Skeletal muscle tissue (tissue), 4 donors: ENCODE data around the gene PDIA2. TPM values are rescaled to one million over a fixed set of nuclear protein-coding genes. Genes with fewer than 3 reads are reported as not detected.
"Not testable (repeated sequence)": the region's sequence is repeated elsewhere in the genome, so short reads cannot be mapped to it uniquely, and the experiment has no call there.

Experiments
- H3K27ac ChIP-seq: one replicate; pipeline ENCODE4 v1.7.0; 2013; ENCODE audit warnings: mild to moderate bottlenecking, low read depth, low read length, inconsistent platforms
- H3K27me3 ChIP-seq, 3 donors: one replicate each; pipeline ENCODE4 v1.7.0; 2013; ENCODE audit warnings: low read length in 3 of 3; ENCODE audit not compliant: control insufficient read depth in 3 of 3, insufficient read depth in 3 of 3
- H3K36me3 ChIP-seq, 3 donors: one replicate each; pipeline ENCODE4 v1.7.0; 2013; ENCODE audit warnings: low read length in 3 of 3; ENCODE audit not compliant: control insufficient read depth in 3 of 3, insufficient read depth in 3 of 3
- H3K4me1 ChIP-seq, 3 donors: one replicate each; pipeline ENCODE4 v1.7.0; 2013; ENCODE audit warnings: low read length in 3 of 3, mild to moderate bottlenecking in 3 of 3; ENCODE audit not compliant: control insufficient read depth in 3 of 3, insufficient read depth in 3 of 3
- H3K4me3 ChIP-seq, 3 donors: one replicate each; pipeline ENCODE4 v1.7.0; 2013; ENCODE audit warnings: low read length in 3 of 3
- H3K9ac ChIP-seq, 3 donors: one replicate each; pipeline ENCODE4 v1.7.0; 2013; ENCODE audit warnings: low read length in 3 of 3, mild to moderate bottlenecking in 3 of 3, moderate library complexity in 2 of 3, low read depth in 1 of 3
- H3K9me3 ChIP-seq, 3 donors: one replicate each; pipeline ENCODE4 v1.7.0; 2013; ENCODE audit warnings: low read length in 3 of 3; ENCODE audit not compliant: control insufficient read depth in 3 of 3
- total RNA-seq: library from RNA; depleted of rRNA; stranded (reverse); fragments of >200 nt; gene quantifications from one replicate; pipeline ENCODE4 v1.2.3, GENCODE V29; 2014
- donor health status: Osteomylitis.

The PDIA2 gene
- total RNA-seq, 1 donor from 2014 or later = under 0.01 TPM

DNA sequence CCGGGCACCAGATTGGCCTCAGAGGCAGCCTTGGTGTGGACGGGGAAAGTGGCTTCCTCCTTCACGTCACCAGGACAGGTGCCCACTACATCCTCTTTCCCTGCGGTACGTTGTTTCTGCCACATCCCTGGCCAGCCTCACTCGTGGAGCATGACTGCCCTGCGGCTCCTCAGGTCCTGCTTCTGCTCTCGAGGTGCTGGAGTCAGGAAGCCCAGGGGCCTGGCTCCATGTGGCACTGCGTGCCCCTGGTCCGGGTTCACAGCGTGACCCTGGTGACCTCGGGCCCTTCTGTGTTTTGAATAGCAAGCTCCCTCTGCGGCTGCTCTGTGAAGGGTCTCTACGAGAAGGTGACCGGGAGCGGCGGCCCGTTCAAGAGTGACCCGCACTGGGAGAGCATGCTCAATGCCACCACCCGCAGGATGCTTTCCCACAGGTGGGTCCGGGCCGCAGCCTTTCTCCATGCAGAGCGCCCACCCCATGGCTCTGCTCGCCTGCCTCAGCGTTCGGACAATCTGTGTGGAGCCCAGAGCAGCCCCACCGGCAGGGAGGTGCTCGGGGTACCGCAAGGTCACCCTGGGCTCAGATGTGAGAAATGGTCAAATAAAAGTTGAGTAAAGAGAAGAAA lies 20.7 kb upstream of the PDIA2 start:
- Histone ChIP-seq H3K9me3 (no peaks in the 10 kb centered on the region), H3K4me1 (peaks cover 3 to 9% (median 8%) of the 10 kb centered on the region in 3 donors), H3K36me3 (peaks cover 49 to 60% (median 51%) of the 10 kb centered on the region in 3 donors), H3K27ac (no peak overlapping the region), H3K9ac (no peak overlapping the region), H3K4me3 (no peak overlapping the region), H3K27me3 (no peaks in the 10 kb centered on the region)

DNA sequence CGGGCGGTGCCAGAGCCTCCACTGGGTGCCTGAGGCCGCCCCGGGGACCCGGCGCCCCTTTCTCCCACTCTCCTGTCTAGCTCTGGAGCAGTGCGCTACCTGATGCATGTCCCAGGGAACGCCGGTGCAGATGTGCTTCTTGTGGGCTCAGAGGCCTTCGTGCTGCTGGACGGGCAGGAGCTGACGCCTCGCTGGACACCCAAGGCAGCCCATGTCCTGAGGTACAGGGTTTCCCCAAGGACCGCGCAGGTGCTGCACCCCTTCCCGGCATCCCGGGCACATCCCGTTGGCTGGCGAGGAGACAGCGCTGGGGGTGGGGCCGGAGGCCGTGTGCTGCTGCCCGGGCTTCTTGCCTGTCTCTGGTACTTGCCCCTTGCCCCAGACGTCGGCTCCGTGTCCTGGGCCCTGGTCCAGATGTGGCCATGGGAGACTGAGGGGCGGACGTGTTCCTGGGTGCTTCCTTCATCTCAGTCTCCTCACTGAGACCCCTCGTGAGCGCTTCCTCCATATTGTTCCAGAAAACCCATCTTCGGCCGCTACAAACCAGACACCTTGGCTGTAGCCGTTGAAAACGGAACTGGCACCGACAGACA lies 19.7 kb upstream of the PDIA2 start:
- Histone ChIP-seq H3K27me3 (no peaks in the 10 kb centered on the region), H3K9ac (no peak overlapping the region), H3K27ac (no peak overlapping the region), H3K36me3 (peaks cover 49 to 60% (median 51%) of the 10 kb centered on the region in 3 donors), H3K4me1 (peaks cover 3 to 9% (median 8%) of the 10 kb centered on the region in 3 donors), H3K9me3 (no peaks in the 10 kb centered on the region), H3K4me3 (no peak overlapping the region)

- no peaks in the 10 kb centered on the region for H3K27me3 ChIP-seq
- H3K4me3 ChIP-seq = no peak overlapping the region
- H3K9me3 ChIP-seq = no peaks in the 10 kb centered on the region
- peaks cover 3 to 9% (median 8%) of the 10 kb centered on the region in 3 donors for H3K4me1 ChIP-seq
- H3K9ac ChIP-seq = no peak overlapping the region
- peaks cover 49 to 60% (median 51%) of the 10 kb centered on the region in 3 donors for H3K36me3 ChIP-seq
- H3K27ac ChIP-seq = no peak overlapping the region
Observed at GRCh38 chr16:263944-264343, 19.0 kb upstream of the PDIA2 start.

GRCh38 chr16:264440-264951 lies 18.5 kb upstream of the PDIA2 start:
- Histone ChIP-seq H3K27me3 (no peaks in the 10 kb centered on the region), H3K9me3 (no peaks in the 10 kb centered on the region)

GRCh38 chr16:265002-265529 lies 17.9 kb upstream of the PDIA2 start:
- peaks cover 39 to 57% (median 46%) of the 10 kb centered on the region in 3 donors for H3K36me3 ChIP-seq
- no peak overlapping the region for H3K27ac ChIP-seq
- H3K4me3 ChIP-seq = no peak overlapping the region
- H3K9ac ChIP-seq = no peak overlapping the region
- peaks cover 3 to 9% (median 8%) of the 10 kb centered on the region in 3 donors for H3K4me1 ChIP-seq
- H3K9me3 ChIP-seq = no peaks in the 10 kb centered on the region
- no peaks in the 10 kb centered on the region for H3K27me3 ChIP-seq

More at GRCh38 chr16:264440-264951, 18.5 kb upstream of the PDIA2 start:
- Histone ChIP-seq H3K9ac (no peak overlapping the region), H3K27ac (no peak overlapping the region), H3K4me3 (no peak overlapping the region), H3K4me1 (peaks cover 3 to 9% (median 8%) of the 10 kb centered on the region in 3 donors), H3K36me3 (peaks cover 44 to 60% (median 51%) of the 10 kb centered on the region in 3 donors)

DNA sequence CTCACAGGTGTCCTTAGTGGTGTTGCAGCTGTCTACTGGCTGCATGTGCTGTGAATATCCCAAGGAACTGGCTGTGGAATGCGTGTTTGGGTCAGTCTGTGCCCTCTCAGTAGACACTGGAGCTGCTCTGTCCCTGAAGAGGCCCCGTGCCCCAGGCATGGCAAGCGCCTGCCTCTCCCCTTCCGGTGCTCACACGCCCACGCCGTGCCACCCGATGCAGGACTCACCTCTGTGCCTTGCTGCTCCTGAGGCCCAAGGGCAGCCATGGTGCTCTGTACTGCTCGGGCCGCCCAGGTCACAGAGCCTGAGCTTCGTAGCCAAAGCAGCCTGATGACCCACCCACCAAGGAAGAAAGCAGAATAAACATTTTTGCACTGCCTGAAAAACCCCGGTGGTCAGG lies 17.3 kb upstream of the PDIA2 start:
- Histone ChIP-seq H3K4me1 (peaks cover 3 to 9% (median 8%) of the 10 kb centered on the region in 3 donors), H3K27me3 (peaks cover 0 to 3% (median 0%) of the 10 kb centered on the region in 3 donors), H3K9ac (peak overlapping the region in 1 of 3 donors; percentile 50), H3K27ac (no peak overlapping the region), H3K4me3 (no peak overlapping the region), H3K36me3 (peaks cover 35 to 50% (median 40%) of the 10 kb centered on the region in 3 donors), H3K9me3 (no peaks in the 10 kb centered on the region)

- no peak overlapping the region for H3K27ac ChIP-seq
- peaks cover 27 to 42% (median 35%) of the 10 kb centered on the region in 3 donors for H3K36me3 ChIP-seq
- peaks cover 3 to 9% (median 8%) of the 10 kb centered on the region in 3 donors for H3K4me1 ChIP-seq
- no peaks in the 10 kb centered on the region for H3K9me3 ChIP-seq
- peaks cover 0 to 7% (median 0%) of the 10 kb centered on the region in 3 donors for H3K27me3 ChIP-seq
- no peak overlapping the region for H3K4me3 ChIP-seq
- H3K9ac ChIP-seq = peak overlapping the region in 1 of 3 donors; percentile 50
Observed at GRCh38 chr16:266258-267164, 16.5 kb upstream of the PDIA2 start.

GRCh38 chr16:267562-267961 lies 15.4 kb upstream of the PDIA2 start:
- H3K9me3 ChIP-seq, H3K4me1 ChIP-seq, H3K27ac ChIP-seq, H3K9ac ChIP-seq, H3K4me3 ChIP-seq, H3K27me3 ChIP-seq: not testable (repeated sequence)
- peaks cover 20 to 32% (median 24%) of the 10 kb centered on the region in 3 donors for H3K36me3 ChIP-seq

DNA sequence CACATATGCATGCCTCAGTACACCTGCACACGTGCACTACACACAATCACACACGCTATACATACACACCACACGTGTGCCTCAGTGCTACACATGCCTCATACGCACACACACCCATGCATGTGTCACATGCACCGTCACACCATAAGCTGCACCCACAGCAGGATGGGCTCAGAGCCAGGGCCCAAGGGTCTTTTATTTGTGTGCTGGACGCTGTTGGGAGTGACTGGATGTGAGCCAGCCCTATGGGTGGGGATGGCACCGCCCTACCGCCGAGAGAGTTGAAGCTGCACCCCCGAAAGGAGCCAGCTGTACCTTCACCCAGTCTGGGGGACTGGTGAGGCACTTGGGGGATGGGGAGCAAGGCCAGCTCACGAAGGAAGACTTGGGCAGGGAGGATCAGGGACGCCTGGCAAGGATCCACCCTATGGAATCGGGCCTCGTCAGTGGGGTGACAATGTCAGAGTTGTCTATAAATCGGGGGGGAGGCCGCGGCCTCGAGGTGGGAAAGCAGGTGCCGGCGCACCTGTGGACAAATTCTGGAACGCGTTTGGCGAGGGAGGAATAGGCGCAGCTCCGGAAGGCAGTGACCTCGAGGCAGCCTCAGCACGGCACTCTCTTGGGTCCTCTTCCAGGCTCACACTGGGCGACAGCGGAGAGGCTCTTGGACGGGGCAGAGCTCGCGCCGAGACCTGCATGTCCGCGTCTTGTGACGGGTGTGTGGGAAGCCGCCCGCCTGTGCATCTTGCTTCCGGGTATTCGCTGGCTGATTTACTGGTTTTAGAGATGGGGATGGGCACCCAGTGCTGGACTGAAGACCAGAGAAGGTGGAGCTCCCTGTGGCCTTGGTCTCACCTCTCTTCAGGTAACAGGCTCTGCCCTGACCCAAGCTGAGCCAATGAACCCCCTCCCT lies 14.6 kb upstream of the PDIA2 start:
- H3K4me3 ChIP-seq = no peak overlapping the region
- no peaks in the 10 kb centered on the region for H3K9me3 ChIP-seq
- H3K4me1 ChIP-seq = peaks cover 3 to 9% (median 8%) of the 10 kb centered on the region in 3 donors
- peaks cover 3 to 7% (median 4%) of the 10 kb centered on the region in 3 donors for H3K27me3 ChIP-seq
- H3K27ac ChIP-seq = no peak overlapping the region
- no peak overlapping the region for H3K9ac ChIP-seq
- H3K36me3 ChIP-seq = peaks cover 15 to 27% (median 19%) of the 10 kb centered on the region in 3 donors
